Esophagus muscularis mucosa (tissue), 3 donors: ENCODE results near the gene MAD1L1.

Source experiments
- POLR2A ChIP-seq: fragments of 450-650 bp; IDR thresholded peaks from one replicate; pipeline ENCODE4 v1.6.1; 2017; ENCODE audit warnings: antibody characterized with exemption, moderate library complexity, mild to moderate bottlenecking, low read depth
- POLR2AphosphoS5 ChIP-seq, 2 donors: sonication (generic); formaldehyde crosslinking; IDR thresholded peaks; one replicate each; pipeline ENCODE4 v1.6.1; 2017; ENCODE audit warnings: antibody characterized with exemption in 2 of 2
- TF ChIP-seq, protein P1 (sequence below), 3 experiments: fragments of 200-600 bp in 2 of 3; fragments of 450-650 bp in 1 of 3; sonication (generic) in 2 of 3; IDR thresholded peaks; one replicate each; pipeline ENCODE4 v1.5.1; 2017 to 2019; ENCODE audit warnings: antibody characterized with exemption in 3 of 3, mild to moderate bottlenecking in 2 of 3, moderate library complexity in 1 of 3

DNA sequence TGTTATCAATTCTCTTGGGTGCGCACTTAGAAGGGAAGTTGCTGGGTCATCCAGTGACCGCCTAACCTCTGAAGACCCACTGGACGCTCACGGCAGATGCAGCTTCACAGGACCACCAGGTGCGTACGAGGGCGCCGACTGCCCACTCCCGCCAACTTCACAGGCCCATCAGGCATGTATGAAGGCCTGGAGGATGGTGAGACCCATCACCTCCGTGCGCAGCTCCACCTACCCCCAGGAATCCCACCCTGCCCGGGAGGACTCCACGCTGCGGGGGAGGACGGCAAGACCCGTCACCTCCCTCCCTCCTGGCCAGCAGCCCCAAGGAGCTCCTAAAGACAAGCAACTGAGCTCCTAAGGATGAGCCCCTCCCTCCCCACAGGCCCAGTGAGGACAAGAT is 146.9 kb downstream of the MAD1L1 start:
- TF ChIP-seq, protein P1, sequence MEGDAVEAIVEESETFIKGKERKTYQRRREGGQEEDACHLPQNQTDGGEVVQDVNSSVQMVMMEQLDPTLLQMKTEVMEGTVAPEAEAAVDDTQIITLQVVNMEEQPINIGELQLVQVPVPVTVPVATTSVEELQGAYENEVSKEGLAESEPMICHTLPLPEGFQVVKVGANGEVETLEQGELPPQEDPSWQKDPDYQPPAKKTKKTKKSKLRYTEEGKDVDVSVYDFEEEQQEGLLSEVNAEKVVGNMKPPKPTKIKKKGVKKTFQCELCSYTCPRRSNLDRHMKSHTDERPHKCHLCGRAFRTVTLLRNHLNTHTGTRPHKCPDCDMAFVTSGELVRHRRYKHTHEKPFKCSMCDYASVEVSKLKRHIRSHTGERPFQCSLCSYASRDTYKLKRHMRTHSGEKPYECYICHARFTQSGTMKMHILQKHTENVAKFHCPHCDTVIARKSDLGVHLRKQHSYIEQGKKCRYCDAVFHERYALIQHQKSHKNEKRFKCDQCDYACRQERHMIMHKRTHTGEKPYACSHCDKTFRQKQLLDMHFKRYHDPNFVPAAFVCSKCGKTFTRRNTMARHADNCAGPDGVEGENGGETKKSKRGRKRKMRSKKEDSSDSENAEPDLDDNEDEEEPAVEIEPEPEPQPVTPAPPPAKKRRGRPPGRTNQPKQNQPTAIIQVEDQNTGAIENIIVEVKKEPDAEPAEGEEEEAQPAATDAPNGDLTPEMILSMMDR (IDR thresholded peaks at IDR 0.05) = no peak
- TF ChIP-seq POLR2A = no peak
- no peak for TF ChIP-seq POLR2AphosphoS5 (IDR thresholded peaks at IDR 0.05)
